GM18868 (cell line): Measurements from ENCODE around the gene ACKR2.

Experiments
- ATAC-seq: cut with Tn5 transposase; IDR thresholded peaks from one replicate; pipeline ENCODE4 v1.9.1; 2021; ENCODE audit warnings: mild to moderate bottlenecking, moderate library complexity; ENCODE audit not compliant: unreplicated experiment

ACKR2 gene

GRCh38 chr3:42884324-42884723, 75.1 kb downstream of the ACKR2 start:
- no peak for ATAC-seq

GRCh38 chr3:42886294-42886822, 77.1 kb downstream of the ACKR2 start:
- no peak for ATAC-seq

DNA sequence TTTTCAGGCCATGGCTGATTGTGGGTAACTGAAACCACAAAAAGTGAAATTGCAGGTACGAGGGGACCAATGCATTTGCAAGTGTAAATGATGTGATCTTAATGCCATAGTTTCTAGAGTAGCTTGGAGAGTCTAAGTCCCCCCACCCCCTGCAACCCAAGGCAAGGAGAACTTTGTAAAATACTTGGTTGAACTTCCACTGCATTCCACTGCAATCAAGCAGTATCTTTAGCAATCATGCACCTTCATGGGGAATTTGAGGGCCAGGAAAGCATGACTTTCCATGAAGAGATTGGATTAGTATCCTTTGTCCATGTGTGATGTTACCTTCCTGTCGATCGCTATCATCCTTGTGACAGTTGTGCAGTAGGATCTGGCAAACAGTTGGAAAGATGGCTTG, 77.8 kb downstream of the ACKR2 start:
- no peak for ATAC-seq

- no peak for ATAC-seq
Measured at GRCh38 chr3:42891042-42891441, 81.8 kb downstream of the ACKR2 start.

GRCh38 chr3:42892169-42892568, 82.9 kb downstream of the ACKR2 start:
- ATAC-seq = no peak

- no peak for ATAC-seq
Measured at GRCh38 chr3:42892807-42893206, 83.6 kb downstream of the ACKR2 start.

GRCh38 chr3:42894698-42895579, 85.7 kb downstream of the ACKR2 start:
- no peak for ATAC-seq

GRCh38 chr3:42895580-42895868, 86.3 kb downstream of the ACKR2 start:
- no peak for ATAC-seq

DNA sequence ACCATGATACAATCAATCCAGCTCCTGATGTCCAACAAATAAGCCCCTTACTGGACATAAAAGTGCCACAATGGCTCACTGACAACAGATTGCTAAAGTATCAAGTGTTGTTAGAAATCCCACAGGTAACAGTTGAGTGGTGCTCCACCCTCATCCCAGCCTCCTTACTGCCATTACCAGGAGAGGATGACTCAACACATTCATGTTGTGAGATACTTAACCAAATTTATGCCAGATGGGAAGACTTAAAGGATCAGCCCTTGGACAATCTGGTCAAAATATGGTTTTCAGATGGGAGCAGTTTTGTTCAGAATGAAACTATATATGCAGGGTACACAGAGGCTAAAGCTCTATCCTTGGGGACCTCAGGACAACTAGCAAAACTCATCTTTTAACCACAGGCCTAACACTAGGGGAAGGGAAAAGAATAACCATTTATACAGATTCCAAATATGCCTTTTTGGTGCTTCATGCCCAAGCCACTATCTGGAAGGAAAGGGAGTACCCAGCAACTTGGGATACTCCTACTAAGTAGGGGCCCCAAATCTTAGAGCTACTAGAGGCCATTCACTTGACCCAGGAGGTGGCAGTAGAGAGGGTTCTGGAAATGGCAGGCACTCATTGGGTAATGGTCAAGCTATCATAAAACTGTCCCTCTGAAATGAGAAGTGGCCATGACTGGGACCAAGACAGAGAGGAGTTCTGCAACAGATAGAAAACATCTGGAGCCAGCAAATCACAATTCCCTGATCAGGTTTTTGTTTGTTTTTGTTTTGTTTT, 89.8 kb downstream of the ACKR2 start:
- no peak for ATAC-seq

DNA sequence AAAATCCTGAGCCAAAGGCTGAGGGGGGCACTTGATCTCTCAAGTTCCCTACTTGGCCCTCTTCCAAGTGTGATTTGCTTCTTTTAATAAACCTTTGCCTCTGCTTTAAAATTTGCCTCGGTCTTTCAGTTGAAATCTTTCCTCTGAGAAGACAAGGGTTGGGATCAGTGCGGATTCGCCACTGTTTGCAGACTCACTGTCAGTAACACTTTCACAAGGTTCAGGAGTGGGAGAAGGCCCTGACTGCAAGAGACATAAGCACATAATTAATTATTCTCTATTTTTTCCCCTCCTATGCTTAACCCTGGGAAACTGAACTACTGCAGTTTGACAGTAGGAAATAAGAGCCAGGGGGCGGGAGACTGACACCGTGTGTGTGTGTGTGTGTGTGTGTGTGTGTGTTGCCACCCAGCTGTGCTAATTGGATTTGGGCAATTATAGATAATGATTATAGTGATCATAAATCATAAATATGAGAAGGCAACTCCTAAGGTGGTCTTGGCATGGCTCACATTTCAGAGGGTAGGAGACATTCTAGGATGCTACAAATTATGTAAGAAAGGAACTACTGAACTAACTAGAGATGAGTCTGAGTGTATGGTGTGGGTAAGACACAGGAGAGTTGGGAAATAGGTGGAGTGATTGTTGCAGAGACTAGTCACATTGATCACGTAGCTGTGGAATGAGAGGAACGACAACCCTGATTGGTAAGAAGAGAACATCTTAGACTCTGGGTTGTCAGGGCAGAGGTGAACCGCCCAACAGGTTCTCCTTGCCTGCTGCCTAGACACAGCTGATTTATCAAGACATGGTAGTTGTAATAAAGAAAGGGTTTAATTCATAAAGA, 91.2 kb downstream of the ACKR2 start:
- no peak for ATAC-seq

- ATAC-seq = no peak
Measured at GRCh38 chr3:42901073-42901415, 91.8 kb downstream of the ACKR2 start.

DNA sequence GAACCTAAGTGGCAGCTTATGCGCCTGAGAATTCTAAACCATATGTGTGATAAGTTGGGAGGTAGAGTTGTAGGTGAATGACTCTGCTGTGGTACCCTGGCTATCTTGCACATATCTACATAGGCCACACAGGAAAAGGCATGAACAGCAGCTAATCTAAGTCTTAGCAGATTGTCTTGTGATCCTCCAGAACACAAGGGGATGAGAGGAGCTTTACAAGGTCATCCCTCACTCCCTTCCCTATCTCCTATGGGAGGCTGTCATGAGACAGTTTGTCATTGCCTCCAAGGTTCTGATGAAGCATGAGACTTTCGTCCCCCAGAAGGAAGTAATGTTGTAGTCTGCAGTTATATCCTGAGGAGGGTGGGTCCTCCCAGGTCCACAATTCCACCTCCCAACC, 93.0 kb downstream of the ACKR2 start:
- ATAC-seq = no peak

DNA sequence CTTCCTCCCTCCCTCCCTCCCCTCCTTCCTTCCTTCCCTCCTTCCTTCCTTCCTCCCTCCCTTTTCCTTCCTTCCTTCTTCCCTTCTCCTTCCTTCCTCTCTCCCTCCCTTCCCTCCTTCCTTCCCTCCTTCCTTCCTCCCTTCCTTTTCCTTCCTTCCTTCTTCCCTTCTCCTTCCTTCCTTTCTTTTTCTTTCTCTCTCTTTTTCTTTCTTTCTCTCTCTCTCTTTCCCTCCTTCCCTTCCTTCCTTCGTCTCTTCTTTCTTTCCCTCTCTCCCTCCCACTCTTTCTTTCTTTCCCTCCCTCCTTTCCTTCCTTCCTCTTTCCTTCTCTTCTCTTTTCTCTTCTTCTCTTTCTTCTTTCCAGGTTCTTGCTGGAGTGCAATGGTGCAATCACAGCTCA, 94.8 kb downstream of the ACKR2 start:
- ATAC-seq = no peak

- no peak for ATAC-seq
Measured at GRCh38 chr3:42905740-42906069, 96.5 kb downstream of the ACKR2 start.

- no peak for ATAC-seq
Measured at GRCh38 chr3:42906070-42906847, 97.0 kb downstream of the ACKR2 start, which contains the start of gene ZNF662. Gene ZNF662 (plus strand): TSS chr3:42906142. CDS start chr3:42908115, 1,973 bp downstream.

GRCh38 chr3:42906848-42907183, 97.6 kb downstream of the ACKR2 start:
- ATAC-seq = no peak

- no peak for ATAC-seq
Measured at GRCh38 chr3:42908675-42909074, 99.4 kb downstream of the ACKR2 start.

DNA sequence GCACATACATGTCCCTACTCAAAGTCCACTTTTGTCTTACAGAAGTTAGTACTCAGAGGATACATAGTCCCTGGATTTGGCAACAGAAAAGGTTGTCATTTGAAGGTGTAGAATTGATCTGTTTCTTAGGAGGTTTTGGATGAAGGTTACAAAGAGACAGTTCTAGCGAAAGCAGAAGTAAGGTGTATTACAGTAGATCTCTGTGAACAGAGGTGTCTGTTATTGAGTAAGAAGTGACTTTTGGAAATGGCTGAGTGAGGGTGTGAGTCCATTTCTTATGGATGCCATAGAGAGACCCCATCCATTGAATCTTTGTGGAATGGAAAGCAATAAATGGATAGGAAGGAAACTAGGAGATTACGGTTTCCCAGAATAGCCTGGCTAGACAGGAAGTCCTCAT, 102.3 kb downstream of the ACKR2 start:
- no peak for ATAC-seq

GRCh38 chr3:42914771-42915515, 105.7 kb downstream of the ACKR2 start:
- no peak for ATAC-seq
